Measurements from ENCODE around the gene PTGER3. TPM values are rescaled to one million over a fixed set of nuclear protein-coding genes. Genes with fewer than 3 reads are reported as not detected.
"Not testable (repeated sequence)": the region's sequence is repeated elsewhere in the genome, so short reads cannot be mapped to it uniquely, and the experiment has no call there.

Gene PTGER3
- total RNA-seq, 1 donor from 2014 or later: 1.2 TPM

GRCh38 chr1:71002709-71003475, 44.7 kb downstream of the PTGER3 start:
- DNase-seq: no peak

GRCh38 chr1:71001624-71002023, 46.0 kb downstream of the PTGER3 start:
- DNase-seq: no peak

- DNase-seq: no peak
These were observed 49.8 kb downstream of the PTGER3 start for GRCh38 chr1:70997793-70998192.

- DNase-seq: no peak
These were observed 52.8 kb downstream of the PTGER3 start for GRCh38 chr1:70994753-70995268.

DNA sequence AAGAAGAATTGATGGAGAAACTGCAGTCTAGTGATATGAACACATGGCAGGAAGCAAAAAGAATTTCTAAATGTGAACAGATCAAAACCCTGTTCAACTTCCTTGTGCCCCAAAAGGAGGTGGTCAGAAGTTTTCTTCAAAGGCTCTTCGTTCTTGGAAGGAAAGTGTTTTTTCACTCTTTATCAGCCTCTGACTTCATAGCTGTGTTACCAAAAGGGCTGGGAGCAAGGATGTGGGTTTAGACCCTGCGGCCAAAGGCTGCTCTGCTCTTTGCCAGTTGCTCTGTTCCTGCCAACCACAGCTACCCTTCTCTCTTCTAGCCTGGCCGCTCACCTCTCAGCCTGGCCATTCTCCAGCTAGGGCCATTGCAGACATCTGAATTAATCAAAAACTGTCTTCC, 53.8 kb downstream of the PTGER3 start:
- DNase-seq: no peak

DNA sequence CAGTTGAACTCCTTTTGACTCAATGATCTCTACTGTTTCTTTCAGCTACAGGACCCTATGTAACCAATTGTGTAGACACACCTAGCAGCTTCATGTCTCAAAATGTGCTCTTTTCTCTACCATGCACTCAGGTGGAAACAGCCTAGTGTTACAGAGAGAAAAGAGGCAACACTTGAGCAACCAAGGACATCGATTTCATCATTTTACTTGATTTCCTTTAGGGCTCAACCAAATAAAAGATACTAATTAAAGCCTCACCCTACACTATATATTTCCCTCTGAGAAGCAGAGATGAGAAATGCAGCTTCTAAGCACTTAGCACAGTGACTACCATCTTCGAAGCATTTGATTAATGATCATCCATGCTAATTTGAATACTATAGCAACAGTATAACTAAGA, 55.1 kb downstream of the PTGER3 start:
- no peak for DNase-seq

DNA sequence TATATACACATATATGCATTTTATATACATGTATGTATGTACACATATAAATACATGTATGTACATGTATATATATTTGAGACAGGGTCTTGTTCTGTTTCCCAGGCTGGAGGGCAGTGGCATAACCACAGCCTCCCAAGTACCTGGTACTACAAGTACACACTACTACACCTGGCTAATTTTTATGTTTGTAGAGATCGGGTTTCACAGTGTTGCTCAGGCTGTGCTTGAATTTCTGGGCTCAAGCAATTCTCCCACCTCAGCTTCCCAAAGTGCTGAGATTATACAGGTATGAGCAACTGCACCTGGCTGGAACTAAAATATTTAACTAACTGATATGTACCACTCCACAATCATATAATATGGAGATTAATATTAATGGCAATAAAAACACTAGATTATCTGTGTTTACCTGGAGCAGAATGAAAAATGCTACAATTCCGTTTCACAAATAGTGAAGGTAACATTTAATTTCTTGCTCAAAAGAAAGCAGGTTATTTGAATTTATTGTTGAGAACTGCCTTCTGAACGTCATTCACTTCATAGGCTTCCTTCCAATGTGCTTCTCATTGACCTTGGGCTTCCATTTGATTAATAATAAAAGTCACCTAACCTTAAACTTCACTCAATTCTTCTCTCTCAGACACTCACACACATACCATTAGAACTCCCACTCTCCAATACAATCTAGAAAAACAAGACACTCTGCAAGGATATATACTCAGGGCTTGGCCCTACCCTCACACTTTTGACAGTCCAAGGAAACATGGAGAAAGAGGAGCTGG, 57.0 kb downstream of the PTGER3 start:
- DNase-seq: no peak

DNA sequence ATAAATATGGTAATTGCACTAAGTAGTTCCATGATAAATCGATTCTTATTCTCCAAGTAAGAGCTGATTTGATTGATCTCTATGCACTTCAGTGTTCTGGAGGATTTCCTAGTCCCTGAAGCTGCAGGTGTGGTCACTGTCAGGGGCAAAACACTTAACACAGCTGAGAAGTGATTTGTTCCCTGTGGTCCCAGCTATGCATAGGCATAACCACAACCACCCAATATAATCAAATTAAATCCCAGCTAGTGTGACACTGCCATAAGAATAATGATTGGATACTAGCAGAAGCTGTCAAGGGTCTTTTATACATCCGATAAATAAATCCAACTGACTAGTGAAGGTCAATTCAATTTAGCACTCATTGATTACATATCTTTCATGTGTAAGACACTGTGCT, 60.1 kb downstream of the PTGER3 start:
- DNase-seq: no peak

- DNase-seq: not testable (repeated sequence)
These were observed 61.8 kb downstream of the PTGER3 start for GRCh38 chr1:70985776-70986225.

- not testable (repeated sequence) for DNase-seq
These were observed 62.3 kb downstream of the PTGER3 start for GRCh38 chr1:70985278-70985677.

GRCh38 chr1:70980361-70980760, 67.3 kb downstream of the PTGER3 start:
- DNase-seq: no peak

- no peak for DNase-seq
These were observed 67.7 kb downstream of the PTGER3 start for GRCh38 chr1:70979881-70980280.

DNA sequence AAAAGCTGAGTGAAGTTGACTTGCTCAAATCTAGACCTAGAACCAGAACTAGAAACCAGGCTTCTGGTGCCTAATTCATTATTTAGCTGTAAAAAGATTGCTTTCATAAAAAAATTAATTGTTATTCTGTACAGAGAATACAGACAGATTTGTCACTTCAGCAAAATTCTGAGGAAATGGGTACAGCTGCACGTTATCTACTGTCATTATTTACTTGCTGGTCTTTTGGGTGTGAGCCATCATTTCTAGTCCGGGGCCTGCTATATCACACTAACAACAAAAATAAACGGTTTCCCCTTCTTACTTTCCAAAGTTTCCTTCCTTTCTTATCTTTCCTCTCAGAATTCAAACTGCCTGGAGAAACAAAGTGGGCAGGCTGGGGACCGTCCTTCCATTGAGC, 68.3 kb downstream of the PTGER3 start:
- DNase-seq: no peak

DNA sequence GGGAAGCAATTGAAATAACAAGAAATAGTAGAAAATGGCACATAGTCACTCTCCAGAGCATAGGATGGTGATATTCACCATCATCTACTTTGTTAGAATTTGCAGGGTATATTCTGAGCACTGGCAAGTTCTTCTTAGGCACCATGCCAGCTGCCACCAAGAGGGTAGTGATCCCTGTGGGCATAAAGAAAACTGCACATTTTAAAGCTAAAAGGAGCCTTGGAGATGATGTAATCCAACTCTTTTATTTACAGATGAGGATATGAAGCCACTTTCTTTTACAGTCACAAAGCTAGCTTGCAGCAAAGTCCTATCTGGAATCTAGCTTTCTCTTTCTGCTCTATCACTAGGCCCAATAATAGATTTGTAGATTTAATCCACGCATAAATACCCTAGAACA, 69.0 kb downstream of the PTGER3 start:
- DNase-seq: no peak

DNA sequence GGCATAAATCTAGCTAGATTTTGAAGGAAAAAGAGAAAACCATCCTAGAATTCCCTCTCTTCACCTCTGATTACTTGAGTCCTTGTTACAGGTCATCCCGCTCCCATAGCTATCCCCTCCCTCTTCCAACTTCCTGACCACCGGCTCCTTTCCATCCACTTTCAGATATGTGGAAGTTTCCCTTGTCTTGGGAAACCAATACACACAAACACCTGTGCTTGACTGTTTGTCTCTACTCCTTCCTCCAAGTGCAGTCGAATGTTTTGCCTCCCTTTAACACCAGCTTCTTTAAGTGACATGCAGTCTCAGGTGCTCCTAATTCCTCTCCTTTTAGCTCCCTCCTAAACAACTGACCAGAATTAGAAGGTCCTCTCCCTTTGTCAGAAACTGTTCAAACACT, 70.0 kb downstream of the PTGER3 start:
- DNase-seq: no peak

DNA sequence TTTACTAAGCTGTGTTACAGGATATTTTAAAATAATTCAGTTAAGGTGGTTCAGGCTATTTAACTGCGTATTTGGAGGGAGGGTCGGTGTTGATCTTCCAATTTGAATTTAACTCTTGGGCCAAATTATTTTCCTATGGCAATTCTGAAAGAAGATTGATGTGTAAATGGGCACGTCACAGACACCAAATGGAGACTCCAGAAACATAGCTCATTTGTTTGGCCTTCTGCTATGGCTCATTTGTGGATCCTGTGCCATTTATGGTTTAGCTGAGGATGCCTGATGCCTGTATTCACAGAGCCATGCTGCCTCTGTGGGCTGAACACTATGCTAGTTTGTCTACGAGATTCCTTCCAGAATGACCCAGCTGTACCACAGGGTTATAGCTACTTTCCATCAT, 70.6 kb downstream of the PTGER3 start:
- no peak for DNase-seq

DNA sequence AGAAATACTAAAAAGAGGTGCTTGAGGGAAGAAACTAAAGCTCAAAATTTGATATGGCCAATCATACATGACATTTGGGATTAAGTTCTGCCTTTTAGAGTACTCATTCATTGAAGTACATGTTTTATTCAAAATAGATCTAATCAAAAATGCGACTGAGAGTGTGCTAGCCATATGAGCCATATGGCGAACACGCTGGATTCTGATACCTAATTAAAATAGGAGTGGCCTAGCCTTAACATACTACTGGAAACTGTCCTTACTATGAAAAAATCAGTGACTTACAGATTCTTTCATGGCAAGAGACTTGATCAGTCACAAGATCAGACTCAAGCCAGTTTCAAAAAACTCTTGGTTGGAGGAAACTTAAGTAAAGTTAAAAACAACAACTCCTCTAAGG, 73.9 kb downstream of the PTGER3 start:
- no peak for DNase-seq

- no peak for DNase-seq
These were observed 77.2 kb downstream of the PTGER3 start for GRCh38 chr1:70970407-70970806.

DNA sequence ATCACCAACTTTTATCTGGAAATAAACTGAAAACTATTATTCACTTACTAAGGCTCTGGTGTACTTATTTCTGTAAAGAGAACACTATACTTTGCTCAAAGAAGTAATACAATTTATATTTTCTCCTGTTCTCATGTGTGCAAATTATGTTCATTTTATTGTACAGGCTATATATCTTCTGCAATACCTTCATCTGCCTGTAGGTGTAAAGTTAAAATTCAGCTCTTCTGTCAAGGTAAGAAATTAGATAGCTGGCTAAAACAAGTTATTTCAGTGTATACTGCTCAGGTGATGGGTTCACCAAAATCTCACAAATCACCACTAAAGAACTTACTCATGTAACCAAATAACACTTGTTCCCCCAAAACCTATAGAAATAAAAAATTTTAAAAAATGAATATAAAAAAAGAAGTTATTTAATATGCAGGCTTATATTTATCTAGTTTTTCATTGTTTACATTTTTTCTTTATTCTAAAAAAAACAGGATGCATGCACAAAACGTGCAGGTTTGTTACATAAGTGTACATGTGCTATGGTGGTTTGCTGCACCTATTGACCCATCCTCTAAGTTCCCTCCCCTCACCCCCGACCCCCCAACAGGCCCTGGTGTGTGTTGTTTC, 81.5 kb downstream of the PTGER3 start:
- no peak for DNase-seq

DNA sequence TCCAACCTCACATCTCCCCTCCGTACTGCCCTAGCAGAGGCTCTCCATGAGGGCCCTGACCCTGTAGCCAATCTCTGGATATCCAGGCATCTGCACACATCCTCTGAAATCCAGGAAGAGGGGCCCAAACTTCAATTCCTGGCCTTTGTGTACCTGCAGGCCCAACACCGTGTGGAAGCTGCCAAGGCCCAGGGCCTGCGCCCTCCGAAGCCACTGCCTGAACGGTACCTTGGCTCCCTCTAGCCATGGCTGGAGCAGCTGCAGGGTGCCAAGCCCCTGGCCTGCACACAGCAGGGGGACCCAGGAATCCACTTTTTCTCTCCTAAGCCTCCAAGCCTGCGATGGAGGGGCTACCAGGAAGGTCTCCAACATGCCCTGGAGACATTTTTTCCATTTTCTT, 84.2 kb downstream of the PTGER3 start:
- DNase-seq: no peak

DNA sequence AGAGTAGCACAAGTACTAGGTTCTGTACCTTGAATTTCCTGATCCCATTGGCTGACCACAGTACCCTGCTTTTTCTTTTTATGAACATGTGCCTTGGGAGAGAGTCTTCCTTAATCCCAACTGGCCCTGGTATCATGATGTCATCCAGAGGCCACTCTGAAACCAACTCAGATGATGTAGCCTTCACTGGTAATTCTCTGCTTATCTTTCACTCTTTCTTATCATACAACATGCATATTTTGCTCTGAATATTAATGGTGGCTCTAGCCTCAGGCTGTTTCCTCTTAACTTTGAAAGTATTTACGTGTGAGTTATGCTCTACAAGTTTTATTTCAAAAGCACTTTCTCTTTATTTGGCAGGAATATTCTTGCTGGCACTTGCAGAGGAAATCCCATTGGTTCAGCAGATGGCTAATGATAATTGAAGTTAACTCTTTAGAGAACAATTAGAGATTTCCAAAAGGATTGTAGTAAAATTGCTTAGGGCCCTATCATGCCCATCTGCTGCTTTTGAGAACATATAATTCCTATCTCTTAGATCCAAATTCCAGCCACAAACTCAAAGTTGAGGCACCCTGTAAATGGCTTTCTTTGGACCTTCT, 86.1 kb downstream of the PTGER3 start:
- DNase-seq: no peak

- DNase-seq: no peak
These were observed 99.1 kb downstream of the PTGER3 start for GRCh38 chr1:70948396-70949017.

Measured in occipital lobe (tissue), 2 donors.